ENCODE results near the gene RER1.

DNA sequence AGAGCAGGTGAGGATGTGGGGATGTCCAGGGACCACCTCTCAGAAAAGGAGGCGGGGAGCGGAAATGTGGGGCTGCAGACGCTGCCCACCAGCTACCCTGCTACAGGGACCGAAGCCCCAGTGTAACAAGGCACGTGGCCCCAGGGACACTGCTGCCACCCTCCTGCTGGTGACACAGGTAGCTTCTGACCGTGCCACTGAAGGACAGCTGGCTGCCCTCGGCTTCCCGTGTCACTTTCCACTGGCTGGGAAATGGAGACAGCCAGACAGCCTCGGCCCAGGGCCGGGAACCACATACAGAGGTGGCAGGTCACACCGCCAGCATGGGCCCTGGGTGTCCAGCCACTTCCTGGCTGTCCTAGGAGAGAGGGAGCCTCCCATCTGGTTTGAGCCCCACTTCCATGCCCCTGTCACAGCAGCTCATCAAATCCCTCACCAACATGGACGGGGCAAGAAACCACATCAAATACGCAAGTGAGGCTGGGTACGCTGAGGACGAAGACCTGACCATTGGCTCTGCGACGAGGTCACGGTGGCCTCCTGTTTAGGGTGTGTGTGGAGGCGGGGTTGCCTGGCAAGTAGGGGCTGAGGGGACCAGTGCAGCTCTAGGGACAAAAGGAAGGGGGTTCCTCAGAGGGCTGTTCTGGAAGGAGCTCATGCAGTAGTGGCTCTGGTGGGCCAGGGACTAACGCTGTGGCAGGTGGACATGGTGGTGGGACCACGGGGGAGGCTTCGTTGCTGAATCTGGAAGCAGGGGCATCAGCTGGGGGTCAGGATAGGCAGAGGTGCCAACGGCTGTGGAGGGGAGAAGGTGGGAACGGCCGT is 15.7 kb downstream of the RER1 start:
- TF ChIP-seq, protein P1, sequence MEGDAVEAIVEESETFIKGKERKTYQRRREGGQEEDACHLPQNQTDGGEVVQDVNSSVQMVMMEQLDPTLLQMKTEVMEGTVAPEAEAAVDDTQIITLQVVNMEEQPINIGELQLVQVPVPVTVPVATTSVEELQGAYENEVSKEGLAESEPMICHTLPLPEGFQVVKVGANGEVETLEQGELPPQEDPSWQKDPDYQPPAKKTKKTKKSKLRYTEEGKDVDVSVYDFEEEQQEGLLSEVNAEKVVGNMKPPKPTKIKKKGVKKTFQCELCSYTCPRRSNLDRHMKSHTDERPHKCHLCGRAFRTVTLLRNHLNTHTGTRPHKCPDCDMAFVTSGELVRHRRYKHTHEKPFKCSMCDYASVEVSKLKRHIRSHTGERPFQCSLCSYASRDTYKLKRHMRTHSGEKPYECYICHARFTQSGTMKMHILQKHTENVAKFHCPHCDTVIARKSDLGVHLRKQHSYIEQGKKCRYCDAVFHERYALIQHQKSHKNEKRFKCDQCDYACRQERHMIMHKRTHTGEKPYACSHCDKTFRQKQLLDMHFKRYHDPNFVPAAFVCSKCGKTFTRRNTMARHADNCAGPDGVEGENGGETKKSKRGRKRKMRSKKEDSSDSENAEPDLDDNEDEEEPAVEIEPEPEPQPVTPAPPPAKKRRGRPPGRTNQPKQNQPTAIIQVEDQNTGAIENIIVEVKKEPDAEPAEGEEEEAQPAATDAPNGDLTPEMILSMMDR (IDR thresholded peaks at IDR 0.05 in 4 of 5, conservative IDR thresholded peaks at IDR 0.05 in 1 of 5) = no peak
- no peak for TF ChIP-seq POLR2A (IDR thresholded peaks at IDR 0.05)

Data from gastrocnemius medialis (tissue), 4 donors.